ENCODE measurements around the gene IGFL3.
A peak's percentile ranks its signal among the peaks of the same experiment; 100 is the strongest.

IGFL3 gene

DNA sequence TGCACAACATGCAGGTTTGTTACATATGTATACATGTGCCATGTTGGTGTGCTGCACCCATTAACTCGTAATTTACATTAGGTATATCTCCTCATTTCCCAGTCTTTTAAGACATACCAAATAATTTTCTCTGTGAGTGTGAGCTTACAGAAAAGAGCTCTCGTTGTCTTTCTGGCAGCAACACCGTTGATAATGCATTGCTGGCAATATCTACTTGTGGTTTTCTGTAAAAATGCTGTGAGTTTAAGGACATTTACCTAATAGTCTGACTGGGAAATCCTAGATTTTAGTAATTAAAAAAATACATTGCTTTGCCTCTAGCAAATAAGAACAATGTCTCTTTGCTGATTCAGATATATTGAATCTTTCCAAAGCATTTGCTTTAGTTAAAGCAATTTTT, 8.4 kb downstream of the IGFL3 start:
- Mint-ChIP-seq H3K27me3 (ENCODE audit: low read depth) (peaks cover 12% of the 10 kb centered on the region), H3K4me1 (peaks cover 15% of the 10 kb centered on the region), H3K27ac (no peak overlapping the region), H3K4me3 (no peak overlapping the region), H3K9me3 (peaks cover 2% of the 10 kb centered on the region), H3K36me3 (ENCODE audit: low read depth) (no peaks in the 10 kb centered on the region)
- TF ChIP-seq, protein P1, sequence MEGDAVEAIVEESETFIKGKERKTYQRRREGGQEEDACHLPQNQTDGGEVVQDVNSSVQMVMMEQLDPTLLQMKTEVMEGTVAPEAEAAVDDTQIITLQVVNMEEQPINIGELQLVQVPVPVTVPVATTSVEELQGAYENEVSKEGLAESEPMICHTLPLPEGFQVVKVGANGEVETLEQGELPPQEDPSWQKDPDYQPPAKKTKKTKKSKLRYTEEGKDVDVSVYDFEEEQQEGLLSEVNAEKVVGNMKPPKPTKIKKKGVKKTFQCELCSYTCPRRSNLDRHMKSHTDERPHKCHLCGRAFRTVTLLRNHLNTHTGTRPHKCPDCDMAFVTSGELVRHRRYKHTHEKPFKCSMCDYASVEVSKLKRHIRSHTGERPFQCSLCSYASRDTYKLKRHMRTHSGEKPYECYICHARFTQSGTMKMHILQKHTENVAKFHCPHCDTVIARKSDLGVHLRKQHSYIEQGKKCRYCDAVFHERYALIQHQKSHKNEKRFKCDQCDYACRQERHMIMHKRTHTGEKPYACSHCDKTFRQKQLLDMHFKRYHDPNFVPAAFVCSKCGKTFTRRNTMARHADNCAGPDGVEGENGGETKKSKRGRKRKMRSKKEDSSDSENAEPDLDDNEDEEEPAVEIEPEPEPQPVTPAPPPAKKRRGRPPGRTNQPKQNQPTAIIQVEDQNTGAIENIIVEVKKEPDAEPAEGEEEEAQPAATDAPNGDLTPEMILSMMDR (IDR thresholded peaks at IDR 0.05; ENCODE audit: unreplicated experiment in 3 of 3): no peak

DNA sequence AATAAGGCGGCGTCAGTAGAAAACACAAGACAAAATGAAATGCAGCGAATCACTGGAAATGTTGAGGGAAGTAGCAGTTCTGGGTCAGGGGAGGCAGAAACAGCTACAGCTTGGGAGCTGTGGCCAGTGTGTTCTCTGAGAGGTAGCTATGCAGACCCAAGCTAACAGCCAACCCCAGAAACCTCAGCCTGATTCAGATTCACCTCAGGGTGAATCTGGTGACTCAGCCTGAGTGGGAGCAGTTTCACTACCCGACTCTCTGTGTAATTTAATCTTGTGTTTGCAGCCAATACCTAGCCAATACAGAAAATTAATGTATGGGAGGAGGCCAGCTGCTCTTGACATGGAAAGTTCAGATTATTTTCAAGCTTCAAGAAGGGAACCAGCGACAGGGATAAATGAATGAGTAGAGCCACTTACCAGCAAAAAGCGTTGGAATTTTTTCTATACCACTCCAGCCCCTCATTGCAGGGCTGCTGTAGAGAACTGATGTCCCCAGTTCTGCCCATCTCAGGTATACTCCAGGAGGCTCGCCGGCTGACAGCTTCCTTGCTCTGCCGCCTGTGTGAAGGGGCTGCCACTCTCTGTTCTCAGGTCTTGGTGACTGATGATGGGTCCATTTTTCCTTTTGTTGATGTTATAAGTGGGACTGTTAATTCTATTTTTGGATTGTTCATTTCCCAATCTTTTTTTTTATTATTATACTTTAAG, 8.9 kb downstream of the IGFL3 start:
- Mint-ChIP-seq H3K4me3 (no peak overlapping the region), H3K4me1 (peaks cover 15% of the 10 kb centered on the region), H3K36me3 (ENCODE audit: low read depth) (no peaks in the 10 kb centered on the region), H3K27me3 (ENCODE audit: low read depth) (peaks cover 10% of the 10 kb centered on the region), H3K9me3 (peaks cover 2% of the 10 kb centered on the region), H3K27ac (peak overlapping the region in 2 of 3 experiments; percentile 26 to 71)
- TF ChIP-seq, protein P1 (IDR thresholded peaks at IDR 0.05; ENCODE audit: unreplicated experiment in 3 of 3): no peak

DNA sequence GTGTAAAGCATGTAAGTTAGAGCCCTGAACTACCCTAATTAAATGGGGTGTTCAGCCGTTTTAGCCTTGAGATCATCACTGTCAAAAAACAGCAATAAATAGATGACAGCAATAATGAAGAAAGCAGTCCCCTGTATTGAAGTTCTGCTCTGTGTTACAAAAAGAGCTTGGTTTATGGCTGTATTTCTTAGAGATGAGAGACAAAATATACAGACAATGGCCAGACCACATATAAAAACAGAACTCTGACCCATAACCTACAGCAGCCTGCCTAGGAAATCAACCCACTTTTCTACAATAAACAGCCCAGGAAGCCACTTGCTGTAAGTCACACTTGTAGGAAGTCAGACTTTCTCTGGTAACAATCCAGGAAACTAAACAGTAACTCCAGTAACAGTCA, 10.8 kb downstream of the IGFL3 start:
- peak overlapping the region in 2 of 3 experiments; percentile 20 to 35 for H3K27ac Mint-ChIP-seq
- peaks cover 10% of the 10 kb centered on the region for H3K27me3 Mint-ChIP-seq (ENCODE audit: low read depth)
- peaks cover 15% of the 10 kb centered on the region for H3K4me1 Mint-ChIP-seq
- H3K9me3 Mint-ChIP-seq: no peaks in the 10 kb centered on the region
- no peaks in the 10 kb centered on the region for H3K36me3 Mint-ChIP-seq (ENCODE audit: low read depth)
- TF ChIP-seq, protein P1 (IDR thresholded peaks at IDR 0.05; ENCODE audit: unreplicated experiment in 3 of 3): no peak
- no peak overlapping the region for H3K4me3 Mint-ChIP-seq

DNA sequence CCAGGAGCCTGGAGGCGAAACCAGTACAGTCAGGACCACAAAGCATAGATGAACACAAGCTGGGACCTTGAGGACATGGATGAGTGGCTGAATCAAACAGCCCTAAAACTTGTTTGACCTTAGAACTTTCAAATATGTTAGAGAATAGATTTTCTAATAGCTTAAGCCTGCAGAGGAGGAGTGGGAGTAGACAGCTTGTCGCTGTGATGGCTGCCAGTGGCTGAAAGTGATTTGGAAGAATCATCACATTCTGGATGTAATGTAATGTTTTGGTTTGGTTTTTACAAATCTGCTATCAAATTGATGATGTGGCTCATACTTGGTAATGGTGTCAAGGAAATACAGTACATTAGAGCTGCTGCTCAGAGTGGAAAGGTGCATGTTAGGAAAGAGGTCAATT, 12.0 kb downstream of the IGFL3 start:
- Mint-ChIP-seq H3K9me3 (no peaks in the 10 kb centered on the region), H3K27me3 (ENCODE audit: low read depth) (peaks cover 10% of the 10 kb centered on the region), H3K4me1 (peaks cover 15% of the 10 kb centered on the region), H3K4me3 (no peak overlapping the region), H3K36me3 (ENCODE audit: low read depth) (no peaks in the 10 kb centered on the region), H3K27ac (peak overlapping the region; percentile 20 to 84 (median 54))
- TF ChIP-seq, protein P1 (IDR thresholded peaks at IDR 0.05; ENCODE audit: unreplicated experiment in 3 of 3): no peak

DNA sequence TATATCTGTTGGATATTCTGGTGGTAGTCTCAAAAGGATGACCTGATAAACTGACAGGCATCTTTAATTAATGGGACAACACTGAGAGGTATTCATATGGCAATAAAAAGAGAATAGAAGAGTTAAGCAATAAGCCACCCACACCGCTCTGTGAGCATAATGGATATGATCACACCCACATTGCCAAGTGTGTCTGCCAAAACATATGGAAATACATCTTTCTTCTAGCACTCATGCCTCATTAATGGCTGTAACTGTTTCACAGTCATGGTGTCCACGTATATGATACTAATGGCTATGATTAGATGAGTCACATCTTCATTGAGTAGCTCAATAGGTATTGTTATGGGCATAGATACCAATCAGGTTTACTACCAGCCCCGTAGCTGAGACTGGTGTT, 13.1 kb downstream of the IGFL3 start:
- Mint-ChIP-seq H3K27ac (no peak overlapping the region), H3K9me3 (no peaks in the 10 kb centered on the region), H3K36me3 (ENCODE audit: low read depth) (no peaks in the 10 kb centered on the region), H3K4me3 (no peak overlapping the region), H3K4me1 (peaks cover 15% of the 10 kb centered on the region), H3K27me3 (ENCODE audit: low read depth) (peaks cover 10% of the 10 kb centered on the region)
- TF ChIP-seq, protein P1 (IDR thresholded peaks at IDR 0.05; ENCODE audit: unreplicated experiment in 3 of 3): no peak

DNA sequence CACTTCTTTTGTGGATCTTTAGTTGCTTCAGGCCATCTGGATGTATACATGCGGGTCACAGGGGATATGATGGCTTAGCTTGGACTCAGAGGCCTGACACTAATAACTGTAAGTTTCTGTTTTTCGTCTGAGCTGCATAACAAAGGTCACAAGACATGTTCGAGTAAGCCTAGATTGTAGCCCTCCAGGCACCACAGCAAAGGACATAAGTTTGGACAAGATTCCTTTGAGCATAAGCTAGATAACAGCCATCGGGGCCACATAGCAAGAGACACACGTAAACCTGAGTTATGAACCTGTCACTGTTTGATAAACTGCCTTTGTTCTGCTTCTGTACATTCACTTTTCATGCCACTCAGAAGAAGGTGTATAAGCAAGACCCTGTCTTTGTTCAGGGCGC, 14.6 kb downstream of the IGFL3 start:
- peaks cover 6% of the 10 kb centered on the region for H3K27me3 Mint-ChIP-seq (ENCODE audit: low read depth)
- no peak overlapping the region for H3K4me3 Mint-ChIP-seq
- TF ChIP-seq, protein P1 (IDR thresholded peaks at IDR 0.05; ENCODE audit: unreplicated experiment in 3 of 3): no peak
- no peaks in the 10 kb centered on the region for H3K36me3 Mint-ChIP-seq (ENCODE audit: low read depth)
- H3K27ac Mint-ChIP-seq: no peak overlapping the region
- peaks cover 6% of the 10 kb centered on the region for H3K4me1 Mint-ChIP-seq
- no peaks in the 10 kb centered on the region for H3K9me3 Mint-ChIP-seq

Data from nephron (organoid).